T1000 (cell line): ENCODE measurements around the gene JAKMIP1.

Experiments used
- DNase-seq: peaks from one replicate; lab custom pipeline; 2025; ENCODE audit warnings: mixed read lengths; lab: John Stamatoyannopoulos, UW

The JAKMIP1 gene

DNA sequence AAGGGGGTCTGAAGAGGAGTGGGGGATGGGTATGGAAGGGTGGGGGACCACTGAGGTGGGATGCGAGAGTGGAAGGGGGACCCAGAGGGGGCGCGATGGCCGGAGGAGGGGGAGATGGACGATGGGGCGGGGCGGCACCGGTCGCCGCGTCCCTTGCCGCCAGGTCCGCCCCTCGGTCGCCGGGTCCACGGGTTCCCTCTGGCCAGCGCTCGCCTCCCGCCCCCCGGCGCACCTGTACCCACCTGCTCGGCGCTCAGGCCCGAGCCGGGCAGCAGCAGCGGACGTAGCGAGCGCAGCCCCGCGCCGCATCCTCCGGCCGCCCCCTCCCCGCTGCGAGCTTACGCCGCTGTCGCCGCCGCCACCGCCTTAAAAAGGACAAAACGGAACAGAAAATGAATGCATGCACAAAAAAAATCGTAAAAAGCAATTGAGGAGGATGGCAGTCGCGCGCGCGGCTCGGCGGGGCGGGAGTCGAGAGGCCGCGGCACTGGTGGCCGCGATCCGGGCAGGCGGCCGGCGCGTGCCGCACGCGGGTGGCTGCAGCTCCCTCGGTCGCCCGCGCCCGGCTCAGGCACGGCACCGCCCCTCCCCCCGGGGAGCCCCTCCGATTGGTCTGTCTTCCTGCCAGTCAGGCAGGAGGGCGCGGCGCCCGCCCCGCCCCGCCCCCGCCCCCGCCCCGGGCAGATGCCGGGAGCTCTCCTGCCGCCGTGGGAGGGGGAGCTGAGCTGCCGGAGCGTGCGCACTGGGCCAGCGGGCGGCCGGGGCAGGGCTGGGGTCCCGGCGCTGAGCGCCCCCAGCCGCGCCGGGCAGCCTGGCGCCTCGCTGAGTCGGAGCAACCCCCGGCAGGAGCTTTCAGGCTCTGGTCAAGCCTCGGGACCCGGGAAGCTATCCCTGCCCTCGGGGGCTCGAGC, at the start of gene JAKMIP1:
Gene JAKMIP1, minus strand, starts transcription at position 539 of the 911 bp plus-strand sequence. CDS start 87,699 bp downstream, outside the sequence.
- DNase-seq: peak; percentile 47

DNA sequence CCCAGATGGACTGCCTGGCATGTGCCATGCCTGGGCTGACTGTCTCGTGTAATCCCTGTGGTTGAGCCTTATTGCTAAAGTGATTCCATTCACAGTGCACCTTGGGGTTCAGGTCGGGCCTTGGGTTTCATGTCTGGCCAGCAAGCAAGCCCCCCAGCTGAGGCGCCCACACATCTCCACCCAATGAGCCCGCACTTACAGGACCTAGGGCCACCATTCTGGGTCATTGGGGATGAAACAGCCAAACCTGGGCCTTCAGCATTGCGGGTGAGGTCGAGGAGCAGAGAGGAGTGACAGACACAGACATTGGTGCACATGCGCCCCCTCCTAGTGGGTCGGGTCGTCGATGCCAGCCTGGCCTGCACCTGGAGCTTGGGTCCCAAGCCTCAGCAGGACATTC, 48.0 kb upstream of the JAKMIP1 start:
- no peak for DNase-seq

DNA sequence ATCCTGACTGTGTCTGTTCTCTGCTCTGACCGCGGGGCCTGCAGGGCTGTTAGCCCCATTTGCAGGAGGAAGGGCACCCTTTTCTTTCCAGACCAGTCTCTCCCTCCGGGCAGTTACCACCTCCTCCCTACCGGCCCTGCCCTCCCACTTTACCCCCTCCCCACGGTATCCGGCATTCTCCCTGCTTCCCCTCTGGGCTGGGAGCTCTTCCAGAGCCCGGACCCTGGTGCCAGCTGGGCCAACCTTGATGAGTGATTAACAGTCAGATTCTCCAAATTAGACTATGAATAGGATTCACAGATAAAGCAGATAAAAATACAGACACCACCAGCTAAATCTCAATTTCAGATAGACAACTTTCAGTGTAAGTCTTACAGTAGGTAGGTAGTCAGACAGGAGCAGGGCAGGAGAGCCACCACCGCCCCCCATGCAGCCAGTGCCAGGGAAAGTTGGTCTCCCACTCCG, 45.9 kb upstream of the JAKMIP1 start:
- DNase-seq: no peak

DNA sequence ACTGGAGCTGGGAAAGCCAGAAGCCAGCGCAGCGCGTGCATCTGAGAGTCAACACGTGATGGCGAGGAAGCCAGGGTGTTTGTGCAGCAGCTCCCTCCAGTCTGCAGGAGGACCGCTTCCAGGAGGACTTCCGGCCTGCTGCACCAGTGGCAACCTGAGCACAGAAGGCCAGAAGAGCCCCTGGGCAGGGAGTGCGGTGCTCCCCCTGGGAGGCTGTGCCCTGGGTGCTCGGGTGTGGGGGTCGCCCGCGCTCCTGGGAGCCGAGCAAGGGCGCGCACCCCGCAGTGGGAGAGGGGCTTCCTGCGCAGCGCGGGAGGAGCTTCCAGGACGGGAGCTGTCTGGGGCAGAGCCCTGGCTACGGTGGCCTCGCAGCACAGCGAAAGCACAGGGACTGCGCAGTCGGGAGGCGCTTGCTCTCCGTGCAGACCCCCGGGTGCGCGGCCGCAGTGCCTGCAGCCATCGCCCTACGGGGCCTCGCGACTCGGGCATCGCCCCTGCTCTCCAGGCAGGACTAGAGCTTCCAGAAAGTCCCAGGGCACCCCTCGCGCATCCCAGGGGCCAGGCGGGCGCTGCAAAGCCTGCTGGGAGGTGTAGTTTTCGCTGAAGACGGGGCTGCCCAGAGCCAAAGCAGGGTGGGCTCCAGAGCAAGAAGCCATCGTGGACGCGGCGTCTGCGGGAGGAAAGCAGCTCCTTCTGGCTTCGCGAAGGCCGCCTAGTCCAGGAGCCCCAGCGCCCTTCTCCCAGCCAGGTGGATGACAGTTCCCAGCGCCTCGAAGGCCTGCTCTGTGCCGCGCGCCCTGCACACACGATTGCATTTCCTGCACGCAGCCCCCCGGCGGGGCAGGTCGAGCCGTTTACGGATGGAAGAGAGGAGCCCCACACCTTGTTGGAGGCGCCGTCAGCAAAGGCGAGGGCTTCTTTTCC, 45.2 kb upstream of the JAKMIP1 start:
- DNase-seq: no peak

DNA sequence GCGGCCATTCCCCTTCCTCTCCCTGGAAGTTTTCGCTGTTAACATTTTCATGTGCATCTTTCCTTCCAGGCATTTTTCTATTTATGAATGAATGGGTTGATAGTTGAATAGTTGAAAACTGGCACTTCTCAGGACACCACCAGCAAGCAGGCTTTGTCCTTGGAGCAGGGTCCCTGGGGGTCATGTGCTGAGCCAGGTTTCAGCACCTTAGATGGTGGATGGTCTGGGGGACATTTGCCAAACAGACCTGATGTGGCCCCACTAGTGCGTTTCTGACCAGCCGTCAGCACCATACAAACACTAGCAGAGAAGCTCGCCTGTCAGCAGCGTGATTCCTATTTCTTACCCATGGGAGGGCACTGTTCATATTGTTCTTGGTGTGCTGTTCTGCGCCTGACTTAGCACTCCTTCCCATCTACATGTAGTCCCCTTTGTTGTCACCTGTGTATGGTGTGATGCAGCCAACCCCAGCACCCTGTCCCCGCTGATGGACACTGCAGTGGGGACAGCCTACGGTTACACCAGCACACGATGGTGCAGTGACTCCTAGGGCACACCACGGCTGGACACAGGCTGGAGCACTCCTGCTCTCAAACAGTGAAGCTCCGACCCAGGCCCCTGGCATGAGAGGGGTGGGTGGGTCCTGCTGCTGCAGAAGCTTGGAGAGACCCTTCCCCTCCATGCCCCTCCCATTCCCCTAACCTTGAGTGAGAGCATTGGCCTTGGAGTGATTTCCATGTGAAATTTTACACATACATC, 42.1 kb upstream of the JAKMIP1 start:
- no peak for DNase-seq

DNA sequence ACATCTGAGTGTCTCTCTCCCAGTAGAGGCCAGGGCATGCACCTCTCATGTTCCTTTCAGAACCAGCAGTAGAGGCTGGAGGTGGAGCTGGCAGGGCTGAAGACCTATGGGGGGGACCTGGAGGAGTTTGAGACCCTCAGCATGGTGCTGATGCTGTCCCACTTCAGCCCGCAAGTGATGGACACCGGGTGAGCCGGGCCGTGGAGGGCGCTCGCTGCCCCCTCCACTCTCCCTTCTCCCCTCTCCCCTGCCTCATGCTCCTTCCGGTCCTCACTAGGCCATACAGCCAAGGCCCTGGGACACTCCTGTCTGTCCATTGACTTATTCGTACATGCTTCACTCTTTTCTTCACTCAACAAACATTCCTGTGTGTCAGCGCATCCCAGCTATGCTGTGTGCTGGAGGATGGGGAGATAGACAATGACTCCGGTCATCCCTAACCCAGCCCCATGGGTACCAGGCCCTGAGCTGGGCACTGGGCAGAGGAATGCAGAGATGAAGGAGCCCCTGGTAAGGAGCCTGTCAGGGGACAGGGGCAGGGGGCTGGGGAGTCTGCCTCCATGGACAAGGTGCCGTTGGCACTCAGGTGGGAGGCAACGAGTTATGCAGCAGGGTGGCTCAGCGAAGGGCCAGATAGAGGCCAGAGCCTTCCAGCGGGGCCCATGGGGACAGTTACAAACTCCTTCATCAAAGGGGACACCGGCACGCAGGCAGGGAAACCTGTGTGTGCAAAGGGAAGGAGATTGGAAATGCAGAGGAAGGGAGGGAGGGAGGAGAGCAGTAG, 40.9 kb upstream of the JAKMIP1 start:
- no peak for DNase-seq

DNA sequence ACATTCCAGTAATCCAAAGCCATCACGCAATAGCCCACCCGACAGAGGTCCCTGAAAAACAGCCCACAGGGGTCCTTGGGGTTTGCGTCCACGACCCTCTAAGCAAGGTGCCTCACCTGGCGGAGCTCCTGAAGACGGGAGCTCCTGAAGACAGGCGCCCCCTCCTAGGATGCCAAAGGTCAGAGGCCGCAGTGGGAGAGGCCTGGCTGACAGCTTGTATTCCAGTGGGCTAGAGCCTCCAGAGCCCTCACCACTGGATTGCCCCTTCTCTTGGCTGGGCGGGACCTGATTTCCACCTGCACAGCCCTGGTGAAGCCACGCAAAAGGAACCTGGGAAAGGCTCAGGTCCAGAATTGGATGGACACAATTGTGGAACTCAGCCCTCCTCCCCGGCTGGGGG, 39.6 kb upstream of the JAKMIP1 start:
- DNase-seq: no peak

DNA sequence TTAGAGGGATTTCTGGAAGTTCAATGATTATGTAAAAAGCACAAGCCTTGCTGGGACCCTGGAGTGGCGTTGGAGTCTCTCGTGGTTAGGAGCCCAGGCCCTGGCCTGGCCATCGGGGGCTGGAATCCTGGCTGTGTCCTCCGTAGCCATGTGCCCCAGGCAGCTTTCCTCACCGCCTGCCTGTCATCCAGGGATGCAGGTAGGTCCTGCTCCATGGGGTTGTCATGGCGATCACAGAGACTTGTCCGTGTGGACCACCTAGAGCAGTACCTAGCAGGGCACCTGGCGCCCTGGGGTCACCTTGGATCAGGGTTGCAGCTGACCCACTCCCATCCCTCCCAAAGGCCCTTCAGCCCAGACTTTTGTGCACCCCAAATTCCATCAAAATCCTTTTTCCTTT, 39.1 kb upstream of the JAKMIP1 start:
- DNase-seq: no peak

DNA sequence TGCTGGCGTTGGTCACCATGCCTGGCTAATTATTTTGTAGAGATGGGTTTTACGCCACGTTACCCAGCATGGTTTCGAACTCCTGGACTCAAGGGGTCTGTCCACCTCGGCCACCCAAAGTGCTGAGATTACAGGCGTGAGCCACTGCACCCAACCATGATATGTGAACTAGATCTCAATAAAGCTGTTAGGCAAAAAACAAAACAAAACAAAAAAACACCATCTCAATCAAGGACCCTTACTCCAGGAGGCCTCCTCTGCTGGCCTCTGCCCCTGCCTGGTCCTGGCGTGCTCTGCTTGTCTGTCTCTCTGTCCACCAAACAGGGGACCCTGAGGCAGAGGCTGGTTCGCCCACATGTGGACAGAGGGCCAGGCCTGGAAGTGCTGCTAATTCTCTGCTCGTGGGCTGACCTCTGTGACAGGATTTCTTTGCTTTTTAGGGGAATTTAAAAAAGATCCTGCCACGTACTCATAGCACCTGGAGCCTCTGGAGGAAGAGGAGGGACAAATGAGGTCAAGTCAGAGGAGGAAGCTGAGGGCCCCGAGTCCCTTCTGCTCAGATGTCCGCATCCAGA, 36.6 kb upstream of the JAKMIP1 start:
- no peak for DNase-seq

DNA sequence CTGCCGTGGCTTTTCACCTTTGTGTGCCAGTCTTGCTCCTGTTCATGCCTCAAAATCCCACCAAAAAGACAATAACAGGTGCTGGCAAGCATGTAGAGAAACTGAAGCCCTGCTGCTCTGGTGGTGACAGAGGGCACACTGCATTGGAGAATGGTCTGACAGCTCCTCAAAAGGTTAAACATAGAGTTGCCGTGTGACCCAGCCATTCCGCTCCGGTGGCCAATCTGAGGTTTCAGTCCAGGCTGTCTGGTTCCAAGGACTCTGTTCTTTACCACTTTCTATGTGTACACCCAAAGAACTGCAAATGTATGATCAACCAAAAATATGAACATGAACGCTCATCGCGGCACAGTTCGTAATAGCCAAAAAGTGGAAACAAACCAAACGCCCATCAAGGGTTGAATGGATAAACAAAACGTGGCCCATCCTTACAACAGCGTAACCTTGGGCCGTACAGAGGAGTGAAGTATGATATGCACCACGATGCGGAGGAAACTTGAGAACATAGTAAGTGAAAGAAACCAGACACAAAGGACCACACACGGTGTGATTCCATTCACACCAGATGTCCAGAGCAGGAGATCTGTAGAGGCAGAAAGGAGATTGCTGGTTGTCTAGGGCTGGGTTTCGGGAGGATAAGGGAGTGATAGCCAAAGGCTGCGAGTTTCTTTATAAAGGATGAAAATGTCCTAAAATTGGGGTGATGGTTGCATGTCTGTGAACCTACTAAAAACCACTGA, 35.7 kb upstream of the JAKMIP1 start:
- DNase-seq: no peak

DNA sequence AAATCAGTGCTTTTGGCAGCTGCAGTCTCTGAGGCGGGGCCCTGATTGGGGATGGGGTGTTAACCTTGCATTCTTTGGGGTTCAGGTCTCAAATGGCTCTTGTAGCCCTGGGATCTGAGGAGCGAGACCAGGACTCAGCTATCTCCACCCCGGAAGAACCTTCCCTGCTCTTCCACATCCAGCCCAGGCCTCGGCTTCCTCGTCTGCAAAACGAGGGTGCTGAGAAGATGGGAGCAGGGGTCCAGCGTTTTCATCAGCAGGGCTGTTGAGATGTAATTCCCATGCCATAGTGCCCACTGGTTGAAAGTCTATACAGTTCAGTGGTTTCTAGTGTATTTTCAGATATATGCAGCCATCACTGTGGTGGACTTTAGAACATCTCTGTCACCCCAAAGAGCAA, 34.7 kb upstream of the JAKMIP1 start:
- no peak for DNase-seq

DNA sequence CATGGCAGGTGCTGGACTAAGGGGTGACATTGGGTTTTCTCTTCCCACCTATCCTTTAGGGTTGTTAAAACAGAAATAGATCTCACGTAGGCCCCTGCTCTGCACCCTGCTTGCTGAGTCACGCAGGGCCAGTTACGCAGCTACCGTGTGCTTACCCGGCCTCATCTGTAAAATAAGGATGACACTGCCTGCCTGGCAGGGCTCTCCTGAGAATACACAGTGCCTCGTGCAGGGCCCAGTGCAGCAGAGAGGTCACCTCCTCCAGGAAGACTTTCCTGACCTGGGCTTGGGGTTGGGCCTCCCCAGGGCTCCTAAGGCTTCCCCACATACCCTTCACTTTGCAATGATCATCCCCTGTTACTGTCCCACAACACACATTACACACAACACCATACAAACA, 33.6 kb upstream of the JAKMIP1 start:
- DNase-seq: no peak

DNA sequence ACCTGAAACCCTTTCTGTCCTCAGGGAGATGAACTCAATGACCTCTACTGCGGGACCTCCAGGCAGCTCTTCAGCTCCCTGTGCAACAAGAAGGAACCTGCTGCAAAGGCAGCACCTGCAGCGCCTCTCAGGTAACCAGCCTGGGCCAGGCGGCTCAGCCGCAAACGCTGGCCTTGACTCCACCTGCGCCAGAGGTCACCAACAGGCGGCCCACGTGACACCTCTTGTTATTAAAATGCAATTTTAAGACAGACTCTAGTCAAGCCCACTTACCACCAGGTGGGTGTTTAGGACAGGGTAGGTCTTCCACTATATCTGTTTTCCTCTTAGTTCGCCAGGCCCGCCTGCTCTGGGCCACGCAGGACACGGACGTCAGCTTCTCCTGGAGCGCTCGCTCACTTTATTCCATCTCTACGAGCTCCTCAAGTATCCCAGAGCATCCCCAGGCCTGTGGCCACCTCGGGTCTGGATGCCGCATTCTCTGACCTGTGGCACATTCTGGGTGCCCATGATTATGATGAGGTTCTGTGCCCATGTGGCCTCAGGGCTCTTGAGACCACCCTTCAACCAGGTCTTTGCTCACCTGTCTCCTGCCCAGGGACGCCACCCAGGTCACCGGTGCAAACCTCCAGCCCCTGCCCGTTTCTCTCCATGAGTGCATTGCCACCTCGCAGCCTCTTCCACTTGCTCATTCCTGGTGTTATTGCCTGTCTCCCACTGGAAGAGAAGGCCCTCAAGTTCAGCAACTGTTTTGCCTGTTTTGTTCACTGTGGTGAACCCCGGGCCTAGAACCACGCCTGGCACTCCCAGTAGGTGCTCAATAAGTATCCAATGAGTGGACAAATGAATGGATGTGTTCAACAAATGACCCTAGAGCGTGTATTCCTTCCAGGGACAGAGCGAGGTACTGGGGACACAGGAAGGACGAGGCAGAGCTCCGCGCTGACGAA, 32.8 kb upstream of the JAKMIP1 start:
- DNase-seq: no peak

DNA sequence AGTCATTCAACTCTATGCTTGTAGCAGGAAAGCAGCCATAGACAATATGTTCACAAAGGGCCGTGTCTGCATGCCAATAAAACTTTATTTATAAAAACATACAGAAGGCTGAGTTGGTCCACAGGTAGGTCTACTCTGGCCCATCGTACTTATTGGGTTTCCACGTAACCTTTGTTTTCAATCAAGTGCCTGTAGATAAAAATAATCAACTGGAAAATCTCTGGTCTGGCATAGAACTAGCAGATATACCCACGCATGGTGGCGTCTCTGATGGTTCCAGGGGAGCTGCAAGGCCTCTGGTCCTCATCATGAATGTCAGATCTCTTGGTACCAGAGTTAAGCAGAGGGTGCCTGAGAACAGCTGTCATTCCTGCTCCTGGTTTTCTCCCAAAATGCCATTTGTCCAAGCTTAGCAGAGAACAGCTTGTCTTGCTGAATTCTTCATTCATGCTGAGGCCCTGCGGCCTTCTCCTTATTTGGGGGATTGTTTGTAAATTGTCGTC, 31.4 kb upstream of the JAKMIP1 start:
- no peak for DNase-seq

DNA sequence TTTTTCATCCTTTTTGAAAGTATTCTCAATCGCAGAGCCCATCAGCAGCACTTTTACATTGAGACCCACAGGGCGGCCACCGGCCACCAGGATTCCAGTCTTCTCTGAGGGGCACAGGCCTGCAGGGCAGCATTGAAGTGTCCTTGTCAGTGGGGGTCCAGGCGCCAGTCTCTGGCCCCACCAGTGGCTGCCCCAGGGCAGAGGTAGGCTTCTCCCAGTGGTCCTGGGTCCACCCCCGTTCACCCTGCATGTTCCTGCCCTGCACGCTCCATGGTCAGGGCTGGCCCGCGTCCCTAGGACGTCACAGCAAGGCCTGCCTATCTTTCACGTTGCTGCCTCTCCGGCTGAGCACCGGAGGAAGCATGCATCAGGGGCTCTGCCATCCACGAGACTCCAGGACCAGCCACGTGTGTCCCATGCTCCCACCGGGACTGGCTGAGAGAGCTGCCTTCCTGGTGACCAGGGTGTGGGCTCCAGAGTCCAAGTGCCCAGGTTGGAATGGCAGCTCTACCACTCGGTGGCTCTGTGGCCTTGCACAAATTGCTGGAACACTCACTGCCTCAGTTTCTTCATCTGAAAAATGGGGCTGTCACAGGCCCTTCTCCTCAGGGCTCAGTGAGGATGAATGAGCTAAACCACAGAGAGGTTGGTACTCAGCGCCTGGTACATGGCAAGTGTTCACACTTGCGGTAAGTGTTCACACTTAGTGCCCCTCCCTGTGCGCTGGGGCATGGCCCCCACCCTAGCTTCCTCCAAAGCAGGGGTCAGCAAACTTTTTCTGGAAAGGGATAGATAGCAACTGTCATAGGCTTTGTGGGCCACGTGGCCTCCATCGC, 30.7 kb upstream of the JAKMIP1 start:
- no peak for DNase-seq

DNA sequence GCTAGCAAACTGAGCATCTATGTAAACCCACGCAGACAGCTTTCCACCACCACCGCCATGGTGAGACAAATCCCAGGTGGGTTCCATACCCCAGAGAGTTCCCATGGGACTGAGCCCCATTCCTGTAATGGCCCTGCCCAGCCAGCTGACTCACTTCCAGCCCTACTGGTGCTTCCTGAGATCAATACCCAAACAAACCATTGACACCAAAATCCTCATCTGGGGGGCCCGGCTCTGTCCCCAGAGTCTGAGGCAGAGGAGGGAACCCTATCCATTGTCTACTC, 30.1 kb upstream of the JAKMIP1 start:
- DNase-seq: no peak

DNA sequence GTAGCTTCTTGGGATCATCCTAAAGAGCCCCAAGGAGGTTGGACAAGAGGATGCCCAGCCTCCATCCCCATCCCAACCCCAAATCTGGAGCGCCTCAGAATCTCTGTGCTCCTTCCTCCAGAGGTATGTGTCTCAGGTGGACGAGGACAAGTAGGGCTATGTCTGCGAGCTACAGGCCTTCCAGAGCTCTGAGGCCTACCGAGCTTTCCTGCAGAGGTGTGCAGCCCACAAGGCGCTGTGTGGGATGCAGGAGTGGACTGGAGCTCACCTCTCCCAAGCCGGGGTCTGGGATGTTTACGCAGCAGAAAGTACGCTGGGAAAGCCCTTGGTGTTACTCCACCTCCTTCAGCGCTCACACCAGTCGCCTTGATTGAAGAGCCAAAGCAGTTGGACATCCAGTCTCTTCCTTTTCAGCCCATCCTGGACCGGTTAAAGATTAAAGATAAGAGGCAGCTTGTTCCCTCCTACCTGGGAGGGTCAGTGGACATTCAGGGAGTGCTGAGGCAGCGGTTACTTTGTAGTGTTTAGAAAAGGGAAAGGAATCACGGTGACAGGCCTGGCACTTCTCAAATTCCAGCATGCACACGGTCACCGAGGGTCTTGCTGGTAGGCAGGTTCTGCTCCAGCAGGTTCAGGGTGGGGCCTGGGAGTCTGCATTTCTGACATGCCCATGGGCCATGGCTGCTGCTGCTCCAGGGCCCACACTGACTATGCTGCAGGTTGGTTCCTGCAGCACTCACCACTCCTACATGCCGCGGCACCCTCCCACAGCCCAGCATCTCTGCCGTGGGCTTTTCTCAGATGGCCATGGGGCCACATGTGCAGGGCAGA, 29.5 kb upstream of the JAKMIP1 start:
- DNase-seq: no peak
